Smooth muscle cell (in vitro differentiated cells): ENCODE measurements around the gene FAXDC2. TPM values are rescaled to one million over a fixed set of nuclear protein-coding genes. Genes with fewer than 3 reads are reported as not detected.

Source experiments
- DNase-seq: peaks from one replicate; lab custom pipeline; 2025; ENCODE audit not compliant: unreplicated experiment; lab: John Stamatoyannopoulos, UW
- H2AFZ ChIP-seq: fragments of 200-600 bp; sonication (generic); 2 replicates; pipeline ENCODE4 v1.6.0; 2016; ENCODE audit warnings: antibody characterized with exemption, low read depth, mild to moderate bottlenecking
- H3F3A ChIP-seq: fragments of 200-600 bp; sonication (generic); 2 replicates; pipeline ENCODE4 v1.6.0; 2017; ENCODE audit warnings: antibody characterized with exemption, low read depth
- H3K27ac ChIP-seq: fragments of 200-600 bp; sonication (generic); 2 replicates; pipeline ENCODE4 v1.5.1; 2016; ENCODE audit warnings: low read depth, mild to moderate bottlenecking
- H3K27me3 ChIP-seq: fragments of 200-600 bp; sonication (generic); 2 replicates; pipeline ENCODE4 v1.6.1; 2016; ENCODE audit warnings: low read depth, mild to moderate bottlenecking
- H3K36me3 ChIP-seq: fragments of 200-600 bp; sonication (generic); 2 replicates; pipeline ENCODE4 v1.5.1; 2016; ENCODE audit warnings: low read depth
- H3K4me1 ChIP-seq: fragments of 200-600 bp; sonication (generic); 2 replicates; pipeline ENCODE4 v1.5.1; 2016; ENCODE audit warnings: low read depth
- H3K4me2 ChIP-seq: fragments of 200-600 bp; sonication (generic); 2 replicates; pipeline ENCODE4 v1.6.0; 2016; ENCODE audit warnings: mild to moderate bottlenecking
- H3K4me3 ChIP-seq: fragments of 200-600 bp; sonication (generic); 2 replicates; pipeline ENCODE4 v1.5.1; 2016; ENCODE audit warnings: mild to moderate bottlenecking
- H3K79me2 ChIP-seq: fragments of 200-600 bp; sonication (generic); 2 replicates; pipeline ENCODE4 v1.6.0; 2016; ENCODE audit warnings: low read depth, mild to moderate bottlenecking
- H3K9ac ChIP-seq: fragments of 200-600 bp; sonication (generic); 2 replicates; pipeline ENCODE4 v1.6.0; 2016; ENCODE audit warnings: low read depth
- H3K9me3 ChIP-seq: fragments of 200-600 bp; sonication (generic); replicated peaks from 2 replicates; pipeline ENCODE4 v1.5.1; 2016; ENCODE audit warnings: low read depth
- H4K20me1 ChIP-seq: fragments of 200-600 bp; sonication (generic); 2 replicates; pipeline ENCODE4 v1.6.0; 2016; ENCODE audit warnings: low read depth
- CTCF ChIP-seq: fragments of 200-600 bp; sonication (generic); IDR thresholded peaks from 2 replicates; pipeline ENCODE4 v1.5.1; 2017; ENCODE audit warnings: borderline replicate concordance, mild to moderate bottlenecking, antibody characterized with exemption; ENCODE audit not compliant: insufficient read depth, poor library complexity, severe bottlenecking
- WGBS: methylation state at CpG from one replicate; pipeline ENCODE4 v1.1.7; 2016; ENCODE audit warnings: low lambda C conversion rate; 5-methylcytosine and 5-hydroxymethylcytosine counted together
- polyA plus RNA-seq: library from polyadenylated mRNA; unstranded; fragments of >200 nt; fragmentation: Nextera tagmentation; extraction: Ambion mirVana; gene quantifications from 2 replicates; pipeline ENCODE4 v1.2.1, GENCODE V29; 2016
- total RNA-seq: library from RNA; depleted of rRNA; stranded (reverse); fragments of >200 nt; gene quantifications from 2 replicates; pipeline ENCODE4 v1.2.3, GENCODE V29; 2014

FAXDC2 gene
- total and polyA plus RNA-seq, 2 experiments from 2014 or later, result 2.0 to 2.5 TPM

DNA sequence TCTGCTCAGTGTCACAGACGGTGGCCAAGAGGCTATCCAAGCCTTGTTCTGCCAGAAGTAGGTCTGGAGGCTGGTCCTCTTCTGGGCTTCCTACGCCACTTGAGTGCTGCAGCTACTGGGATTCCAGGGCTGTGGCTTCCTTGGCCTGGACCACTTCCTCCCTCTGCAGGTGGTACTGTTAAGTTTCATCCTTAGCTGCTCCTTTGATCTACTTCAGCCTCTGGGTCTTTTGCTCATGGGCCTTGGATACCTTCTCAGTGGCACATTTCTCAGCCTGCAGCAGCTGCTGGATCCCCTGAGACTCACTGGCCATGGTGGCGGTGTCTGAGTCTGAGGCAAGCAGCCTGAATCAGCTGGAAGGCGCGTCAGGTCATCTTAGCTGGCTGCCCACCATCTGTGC lies 18.3 kb upstream of the FAXDC2 start:
- Histone ChIP-seq H2AFZ (no peak overlapping the region), H3K4me3 (no peak overlapping the region), H3K4me1 (no peaks in the 10 kb centered on the region), H3K79me2 (peaks cover 41% of the 10 kb centered on the region), H3K36me3 (peaks cover 18% of the 10 kb centered on the region), H3K27me3 (no peaks in the 10 kb centered on the region), H3K27ac (no peak overlapping the region), H3K4me2 (no peak overlapping the region), H3F3A (peaks cover 4% of the 10 kb centered on the region), H3K9ac (no peak overlapping the region), H4K20me1 (peaks cover 82% of the 10 kb centered on the region), H3K9me3 (no peaks in the 10 kb centered on the region)
- 89% methylated on average over 5 of the region's 5 CpGs for WGBS
- DNase-seq, result no peak
- no peak for TF ChIP-seq CTCF

GRCh38 chr5:154866841-154867240 lies 16.4 kb upstream of the FAXDC2 start:
- no peaks in the 10 kb centered on the region for H3K4me1 ChIP-seq
- no peak overlapping the region for H3K27ac ChIP-seq
- H3K27me3 ChIP-seq, result no peaks in the 10 kb centered on the region
- H3K79me2 ChIP-seq, result peaks cover 60% of the 10 kb centered on the region
- no peak for DNase-seq
- H2AFZ ChIP-seq, result no peak overlapping the region
- H3K9ac ChIP-seq, result no peak overlapping the region
- no peak overlapping the region for H3K4me3 ChIP-seq
- H3K36me3 ChIP-seq, result peaks cover 9% of the 10 kb centered on the region
- peaks cover 91% of the 10 kb centered on the region for H4K20me1 ChIP-seq
- WGBS, result 99% methylated on average over 2 of the region's 2 CpGs
- H3K9me3 ChIP-seq, result no peaks in the 10 kb centered on the region
- peaks cover 4% of the 10 kb centered on the region for H3F3A ChIP-seq
- H3K4me2 ChIP-seq, result no peak overlapping the region
- no peak for TF ChIP-seq CTCF

GRCh38 chr5:154865466-154866184 lies 15.2 kb upstream of the FAXDC2 start:
- no peak for DNase-seq
- H2AFZ ChIP-seq, result no peak overlapping the region
- H4K20me1 ChIP-seq, result peaks cover 98% of the 10 kb centered on the region
- TF ChIP-seq CTCF, result no peak
- H3K4me3 ChIP-seq, result no peak overlapping the region
- H3K9me3 ChIP-seq, result no peaks in the 10 kb centered on the region
- H3K4me2 ChIP-seq, result no peak overlapping the region
- H3K27ac ChIP-seq, result no peak overlapping the region
- H3F3A ChIP-seq, result no peaks in the 10 kb centered on the region
- H3K4me1 ChIP-seq, result peaks cover 2% of the 10 kb centered on the region
- no peaks in the 10 kb centered on the region for H3K27me3 ChIP-seq
- 87% methylated on average over 5 of the region's 5 CpGs for WGBS
- H3K9ac ChIP-seq, result no peak overlapping the region
- H3K79me2 ChIP-seq, result peaks cover 72% of the 10 kb centered on the region
- H3K36me3 ChIP-seq, result peaks cover under 1% of the 10 kb centered on the region
